ENCODE data around the gene KDM3A.

DNA sequence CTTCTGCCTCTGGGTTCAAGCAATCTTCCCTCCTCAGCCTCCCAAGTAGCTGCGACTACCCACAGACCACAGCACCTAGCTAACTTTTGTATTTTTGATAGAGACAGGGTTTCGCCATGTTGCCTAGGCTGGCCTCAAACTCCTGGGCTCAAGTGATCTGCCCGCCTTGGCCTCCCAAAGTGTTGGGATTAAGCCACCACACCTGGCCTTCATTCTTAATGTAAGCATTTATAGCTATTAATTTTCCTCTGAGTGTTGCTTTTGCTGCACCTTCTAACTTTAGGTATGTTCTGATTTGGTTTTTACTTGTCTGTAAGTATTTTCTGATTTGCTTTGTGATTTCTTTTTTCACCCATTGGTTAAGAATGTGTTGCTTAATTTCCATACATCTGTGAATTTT lies 92.4 kb downstream of the KDM3A start:
- TF ChIP-seq, protein P1, sequence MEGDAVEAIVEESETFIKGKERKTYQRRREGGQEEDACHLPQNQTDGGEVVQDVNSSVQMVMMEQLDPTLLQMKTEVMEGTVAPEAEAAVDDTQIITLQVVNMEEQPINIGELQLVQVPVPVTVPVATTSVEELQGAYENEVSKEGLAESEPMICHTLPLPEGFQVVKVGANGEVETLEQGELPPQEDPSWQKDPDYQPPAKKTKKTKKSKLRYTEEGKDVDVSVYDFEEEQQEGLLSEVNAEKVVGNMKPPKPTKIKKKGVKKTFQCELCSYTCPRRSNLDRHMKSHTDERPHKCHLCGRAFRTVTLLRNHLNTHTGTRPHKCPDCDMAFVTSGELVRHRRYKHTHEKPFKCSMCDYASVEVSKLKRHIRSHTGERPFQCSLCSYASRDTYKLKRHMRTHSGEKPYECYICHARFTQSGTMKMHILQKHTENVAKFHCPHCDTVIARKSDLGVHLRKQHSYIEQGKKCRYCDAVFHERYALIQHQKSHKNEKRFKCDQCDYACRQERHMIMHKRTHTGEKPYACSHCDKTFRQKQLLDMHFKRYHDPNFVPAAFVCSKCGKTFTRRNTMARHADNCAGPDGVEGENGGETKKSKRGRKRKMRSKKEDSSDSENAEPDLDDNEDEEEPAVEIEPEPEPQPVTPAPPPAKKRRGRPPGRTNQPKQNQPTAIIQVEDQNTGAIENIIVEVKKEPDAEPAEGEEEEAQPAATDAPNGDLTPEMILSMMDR (IDR thresholded peaks at IDR 0.05): no peak
- TF ChIP-seq POLR2A (IDR thresholded peaks at IDR 0.05): no peak
- TF ChIP-seq POLR2AphosphoS5 (IDR thresholded peaks at IDR 0.05): no peak
